Right ventricle myocardium inferior (tissue), 1 donor: ENCODE results near the gene MLLT10. TPM values are rescaled to one million over a fixed set of nuclear protein-coding genes. Genes with fewer than 3 reads are reported as not detected.
"Not testable (repeated sequence)": the region's sequence is repeated elsewhere in the genome, so short reads cannot be mapped to it uniquely, and the experiment has no call there.

ENCODE experiments used
- ATAC-seq: fragments of 200-7000 bp; cut with Tn5 transposase; one replicate; pipeline ENCODE4 v1.9.1; 2020; ENCODE audit warnings: mild to moderate bottlenecking, moderate library complexity
- DNase-seq: peaks from one replicate; pipeline ENCODE4 v3.0.0; 2021; ENCODE audit errors: missing footprints
- intact Hi-C: fragments of 100-400 bp; cut with DNase I; formaldehyde crosslinking; loops from one replicate; pipeline ENCODE4 v1.11.0; 2022
- total RNA-seq: library from RNA; stranded (reverse); fragmentation: NEBNext Ultra II Directional; extraction: Animal tissue kit (Norgen Biotek cat#: 25700); gene quantifications from one replicate; pipeline ENCODE4 v1.2.1, GENCODE V29; 2021
- donor health status: DM: no; HTN: yes; CAD: no; lungs with severe emphysema.

MLLT10 gene
- total RNA-seq, 1 donor from 2014 or later, result 18.3 TPM

- ATAC-seq, result no peak
- intact Hi-C loops, result no loop called here
- DNase-seq, result no peak
Observed at GRCh38 chr10:21699575-21699974, 165.5 kb downstream of the MLLT10 start.

- ATAC-seq, result no peak
- intact Hi-C loops, result no loop called here
- DNase-seq, result no peak
Observed at GRCh38 chr10:21700474-21700873, 166.4 kb downstream of the MLLT10 start.

DNA sequence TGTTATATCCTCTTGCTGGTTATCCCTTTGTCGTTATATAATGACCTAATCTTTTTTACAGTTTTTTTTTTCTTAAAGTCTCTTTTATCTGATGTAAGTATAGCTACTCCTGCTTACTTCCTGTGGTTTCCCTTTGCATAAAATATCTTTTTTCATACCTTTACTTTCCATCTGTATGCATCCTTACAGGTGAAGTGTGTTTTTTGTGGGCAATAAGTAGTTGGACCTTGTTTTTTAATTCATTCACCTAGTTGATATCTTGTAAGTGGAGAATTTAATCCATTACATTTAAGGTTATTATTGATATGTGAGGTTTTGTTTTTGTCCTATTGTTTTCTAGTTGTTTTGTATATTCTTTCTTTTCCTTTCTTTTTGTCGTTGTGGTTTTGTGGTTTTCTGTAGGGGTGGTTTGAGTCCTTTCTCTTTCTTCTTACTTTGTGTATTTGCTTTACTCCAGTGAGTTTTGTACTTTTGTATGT, 168.6 kb downstream of the MLLT10 start:
- DNase-seq, result no peak
- intact Hi-C loops, result no loop called here
- no peak for ATAC-seq

GRCh38 chr10:21705142-21705827, 171.3 kb downstream of the MLLT10 start:
- intact Hi-C loops, result no loop called here
- DNase-seq, result no peak
- ATAC-seq, result peak; percentile 26

DNA sequence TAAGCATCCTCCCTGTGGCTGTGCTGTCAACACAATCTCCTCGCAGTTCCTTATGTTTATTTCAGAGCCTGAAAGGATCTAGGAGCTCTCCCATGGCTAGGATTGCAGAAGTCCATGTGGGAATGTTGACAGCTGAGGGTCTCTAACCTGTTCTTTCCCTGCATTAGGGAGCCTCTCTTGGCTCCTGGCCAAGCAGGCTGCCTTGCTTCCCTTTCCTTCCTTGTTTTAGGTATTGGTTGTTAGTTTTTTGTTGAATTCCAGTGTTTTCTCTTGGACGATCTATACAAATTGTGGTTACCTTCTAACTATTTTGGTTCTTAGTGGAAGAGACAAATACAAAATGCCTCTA, 171.8 kb downstream of the MLLT10 start:
- intact Hi-C loops, result no loop called here
- DNase-seq, result no peak
- no peak for ATAC-seq

DNA sequence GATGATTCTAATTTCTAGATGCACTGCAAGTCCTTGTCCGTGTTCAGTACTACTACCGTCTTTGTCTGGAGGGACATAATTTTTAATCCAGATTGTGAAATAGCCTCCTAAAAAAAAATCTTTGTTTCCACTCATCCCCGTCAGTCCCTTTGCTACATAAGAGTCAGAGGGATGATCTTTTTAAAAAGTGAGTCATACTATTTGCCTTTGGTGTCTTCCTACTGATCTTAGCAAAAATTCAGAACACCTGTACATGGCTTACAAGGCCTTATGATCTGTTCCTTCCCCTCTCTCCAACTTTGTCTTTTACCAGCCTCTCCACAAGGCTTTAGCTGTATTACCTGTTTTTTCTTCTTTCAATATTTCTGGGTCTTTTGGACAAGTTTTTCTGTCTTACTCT, 173.5 kb downstream of the MLLT10 start:
- intact Hi-C loops, result no loop called here
- ATAC-seq (no peak), DNase-seq (no peak)

- DNase-seq, result no peak
- ATAC-seq, result no peak
- intact Hi-C loops, result no loop called here
Observed at GRCh38 chr10:21712975-21713374, 178.9 kb downstream of the MLLT10 start.

GRCh38 chr10:21715531-21716195, 181.6 kb downstream of the MLLT10 start:
- no peak for DNase-seq
- intact Hi-C loops, result no loop called here
- no peak for ATAC-seq

DNA sequence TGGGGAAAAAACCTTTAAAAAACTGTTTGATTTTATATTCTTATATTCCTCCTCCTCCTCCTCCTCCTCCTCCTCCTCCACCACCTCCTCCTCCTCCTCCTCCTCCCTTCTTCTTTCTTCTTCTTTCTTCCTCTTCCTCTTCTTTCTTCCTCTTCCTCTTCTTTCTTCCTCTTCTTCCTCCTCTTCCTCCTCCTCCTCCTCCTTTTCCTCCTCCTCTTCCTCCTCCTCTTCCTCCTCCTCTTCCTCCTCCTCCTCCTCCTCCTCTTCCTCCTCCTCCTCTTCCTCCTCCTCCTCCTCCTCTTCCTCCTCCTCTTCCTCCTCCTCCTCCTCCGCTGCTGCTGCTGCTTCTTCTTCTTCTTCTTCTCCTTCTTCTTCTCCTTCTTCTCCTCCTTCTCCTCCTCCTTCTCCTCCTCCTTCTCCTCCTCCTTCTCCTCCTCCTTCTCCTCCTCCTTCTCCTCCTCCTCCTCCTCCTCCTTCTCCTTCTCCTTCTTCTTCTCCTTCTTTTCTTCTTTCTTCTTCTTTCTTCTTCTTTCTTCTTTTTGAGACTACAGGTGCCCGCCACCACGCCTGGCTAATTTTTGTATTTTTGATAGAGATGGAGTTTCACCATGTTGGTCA, 183.5 kb downstream of the MLLT10 start:
- ATAC-seq, DNase-seq, intact Hi-C loops: not testable (repeated sequence)

- ATAC-seq, result no peak
- DNase-seq, result no peak
- intact Hi-C loops, result no loop called here
Observed at GRCh38 chr10:21719502-21719901, 185.5 kb downstream of the MLLT10 start.

DNA sequence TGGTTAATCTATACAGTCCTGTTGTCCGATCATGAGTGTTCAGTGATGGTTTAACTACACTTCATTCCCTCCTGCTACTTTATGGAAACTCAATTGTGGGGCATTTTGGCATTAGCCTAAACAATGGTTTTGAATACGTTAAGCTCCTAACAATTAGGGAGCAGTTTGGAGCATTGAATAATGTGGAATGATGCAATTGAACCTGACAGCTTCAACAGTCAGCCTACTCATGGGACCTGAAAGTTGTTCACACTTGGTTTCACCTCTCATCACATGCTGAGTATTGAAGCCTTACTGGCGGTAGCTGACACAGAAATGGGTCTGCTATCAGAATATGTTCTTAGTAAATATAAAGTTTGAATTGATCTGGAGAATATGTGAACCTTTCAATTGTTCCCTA, 186.1 kb downstream of the MLLT10 start:
- no peak for DNase-seq
- ATAC-seq, result no peak
- intact Hi-C loops, result no loop called here

DNA sequence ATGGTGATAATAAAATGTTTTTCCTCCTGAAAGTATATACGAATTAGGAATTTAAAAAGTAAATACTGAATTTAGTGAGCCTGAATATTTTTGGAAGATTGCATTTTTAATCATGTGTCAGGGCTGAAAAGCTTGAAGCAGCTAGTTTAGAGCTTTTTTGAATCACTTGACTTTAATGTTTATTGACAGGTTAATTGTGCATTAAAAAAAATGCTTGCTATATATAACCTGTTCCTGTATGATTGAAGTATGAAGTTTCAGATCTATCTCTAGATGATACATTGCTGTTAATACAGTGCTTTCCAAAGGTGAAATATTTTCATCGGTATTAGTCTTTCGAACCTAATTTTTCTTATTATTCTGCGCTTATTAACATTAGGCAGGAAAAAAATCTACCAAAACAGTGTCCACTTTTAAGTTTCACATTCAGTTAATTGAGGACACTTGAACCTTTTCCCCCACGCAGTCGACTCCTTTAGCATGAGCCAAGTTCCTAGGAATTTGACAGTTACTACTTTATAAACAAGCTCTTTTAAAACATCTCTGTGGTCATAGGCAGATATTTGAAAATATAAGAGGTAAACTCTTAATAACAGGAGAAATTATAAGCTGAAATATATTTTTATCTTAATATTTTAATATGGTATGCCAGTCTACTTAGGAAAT, 187.1 kb downstream of the MLLT10 start:
- intact Hi-C loops, result no loop called here
- ATAC-seq (no peak), DNase-seq (no peak)

DNA sequence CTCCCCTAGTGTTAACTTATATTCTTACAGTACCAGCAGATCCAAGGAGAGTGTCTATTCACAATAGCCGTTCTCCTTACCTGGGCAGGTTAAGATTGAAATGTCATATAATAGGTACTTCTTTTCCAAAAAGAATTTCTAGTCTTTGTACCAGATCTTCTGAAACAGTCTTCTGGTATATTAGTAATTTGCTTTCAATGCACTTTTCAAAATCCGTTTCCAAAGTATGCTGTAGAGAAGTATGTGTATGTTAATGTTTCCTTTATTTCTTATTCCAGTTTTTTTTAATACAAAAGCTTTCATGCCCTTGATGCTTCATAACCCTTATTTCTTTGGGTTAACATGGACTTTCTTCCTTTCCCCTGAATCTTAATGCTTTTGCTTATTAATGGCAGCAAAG, 188.2 kb downstream of the MLLT10 start:
- no peak for DNase-seq
- intact Hi-C loops, result no loop called here
- ATAC-seq, result no peak

- no peak for DNase-seq
- ATAC-seq, result no peak
- intact Hi-C loops, result no loop called here
Observed at GRCh38 chr10:21724020-21724589, 190.1 kb downstream of the MLLT10 start.

GRCh38 chr10:21724687-21725367, 190.8 kb downstream of the MLLT10 start:
- DNase-seq (peak; percentile 80), ATAC-seq (peak; percentile 94)
- intact Hi-C loops, result no loop called here

- ATAC-seq (no peak), DNase-seq (no peak)
- intact Hi-C loops, result no loop called here
Observed at GRCh38 chr10:21726601-21727225, 192.7 kb downstream of the MLLT10 start.

DNA sequence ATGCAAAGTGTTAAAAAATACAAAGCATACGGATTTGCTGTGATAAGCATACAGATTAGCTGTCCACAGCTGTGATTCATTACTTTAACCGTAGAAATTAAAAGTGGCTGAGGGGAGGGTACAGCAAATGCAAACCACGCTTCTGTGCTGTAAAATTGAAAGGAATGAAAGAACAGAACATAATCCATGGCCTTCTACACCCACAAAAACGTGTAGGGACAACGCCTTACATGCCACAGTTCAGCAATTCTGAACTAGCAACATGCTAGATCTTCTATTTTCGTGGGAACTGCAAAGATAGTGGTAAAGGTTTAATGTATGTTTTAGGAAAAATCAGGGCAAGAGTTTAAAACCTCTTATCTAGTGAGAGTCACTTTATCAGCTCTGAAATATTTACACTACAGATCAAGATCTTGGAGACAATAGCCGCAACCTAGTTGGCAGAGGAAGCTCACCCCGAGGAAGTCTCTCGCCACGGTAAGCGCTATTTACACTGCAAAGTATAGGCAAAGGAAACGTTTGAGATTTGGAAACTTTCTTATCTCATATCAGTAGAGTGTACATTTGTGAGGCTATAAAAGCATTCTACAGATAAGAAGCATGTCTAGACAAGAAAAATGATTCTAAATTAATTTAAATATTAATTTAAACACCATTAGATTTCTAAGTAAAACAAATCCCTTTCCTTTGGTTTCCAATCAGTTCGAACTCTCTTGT, 193.6 kb downstream of the MLLT10 start:
- DNase-seq, result no peak
- intact Hi-C loops, result no loop called here
- no peak for ATAC-seq

GRCh38 chr10:21728618-21729017, 194.6 kb downstream of the MLLT10 start:
- DNase-seq, result no peak
- intact Hi-C loops, result no loop called here
- ATAC-seq, result no peak
